Lower leg skin (tissue), 3 donors: ENCODE results near the gene MUC20.
"Not testable (repeated sequence)": the region's sequence is repeated elsewhere in the genome, so short reads cannot be mapped to it uniquely, and the experiment has no call there.

Experiments
- CTCF ChIP-seq, 3 donors: fragments of 450-650 bp; IDR thresholded peaks; one replicate each; pipeline ENCODE4 v1.5.1; 2016; ENCODE audit warnings: antibody characterized with exemption in 3 of 3, mild to moderate bottlenecking in 3 of 3, moderate library complexity in 2 of 3
- POLR2A ChIP-seq, 2 donors: fragments of 450-650 bp; IDR thresholded peaks; one replicate each; pipeline ENCODE4 v1.6.1; 2016 to 2017; ENCODE audit warnings: antibody characterized with exemption in 2 of 2, mild to moderate bottlenecking in 1 of 2, moderate library complexity in 1 of 2

DNA sequence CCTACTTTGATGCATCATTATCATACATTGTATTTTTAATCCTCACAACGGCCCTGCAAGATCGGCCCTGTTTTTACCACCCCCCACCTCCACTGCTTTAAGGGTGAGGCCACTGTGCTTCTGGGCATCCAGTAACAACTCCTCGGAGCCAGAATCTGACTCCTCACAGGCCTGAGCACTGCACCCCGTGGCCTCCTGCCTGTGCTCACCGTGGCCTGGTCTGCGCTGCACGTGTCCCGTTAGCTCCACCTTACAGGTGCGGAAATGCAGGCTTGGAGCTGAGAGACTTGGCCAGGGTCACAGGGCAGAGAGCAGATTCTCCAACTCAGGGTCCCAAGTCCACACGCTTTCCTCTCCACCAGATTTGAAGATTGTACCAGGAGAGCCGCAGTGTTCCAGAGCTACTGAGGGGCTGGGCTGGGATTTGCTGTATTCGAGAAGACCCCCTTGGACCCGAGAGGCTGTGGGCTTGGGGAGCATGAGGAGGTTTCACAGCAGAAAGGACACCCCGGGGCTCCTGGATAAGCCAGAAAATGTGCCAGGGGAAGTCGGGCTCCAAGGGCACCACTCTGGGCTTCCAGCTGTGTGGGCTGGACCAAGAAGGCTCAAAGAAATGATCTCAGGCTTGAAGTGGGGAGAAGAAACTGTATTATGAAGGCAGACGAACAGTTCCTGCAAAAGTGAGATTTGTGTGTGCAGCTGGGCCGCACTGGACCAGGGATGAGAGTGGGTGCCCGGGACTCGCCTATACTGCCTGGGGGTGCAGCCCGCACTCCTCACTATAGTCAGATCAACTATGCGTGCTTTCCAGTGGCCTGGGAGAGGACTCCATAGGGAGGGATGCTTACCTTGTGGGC, 1.6 kb downstream of the MUC20 start:
- not testable (repeated sequence) for TF ChIP-seq CTCF, POLR2A (IDR thresholded peaks at IDR 0.05)
